Esophagus squamous epithelium (tissue), 5 donors: ENCODE data around the gene KLF6. TPM values are rescaled to one million over a fixed set of nuclear protein-coding genes. Genes with fewer than 3 reads are reported as not detected.
A peak's percentile ranks its signal among the peaks of the same experiment; 100 is the strongest.

Experiments
- DNase-seq: peaks from one replicate; lab custom pipeline; 2025; lab: John Stamatoyannopoulos, UW
- H3K27ac ChIP-seq, 4 donors: fragments of 200-600 bp; sonication (generic); one replicate each; pipeline ENCODE4 v1.5.1; 2016 to 2019; ENCODE audit warnings: mild to moderate bottlenecking in 1 of 4
- H3K27me3 ChIP-seq, 4 donors: fragments of 200-600 bp; sonication (generic); 1 replicate in 3 of 4; 2 replicates in 1 of 4; pipeline versions ENCODE4 v1.5.1 to v1.6.0; 2017 to 2021; ENCODE audit warnings: antibody characterized with exemption in 1 of 4
- H3K36me3 ChIP-seq, 3 donors: fragments of 200-600 bp; sonication (generic); one replicate each; pipeline ENCODE4 v1.5.1; 2016 to 2019
- H3K4me1 ChIP-seq, 3 donors: fragments of 200-600 bp; sonication (generic); one replicate each; pipeline ENCODE4 v1.5.1; 2017 to 2019
- H3K4me3 ChIP-seq, 4 donors: fragments of 200-600 bp; sonication (generic); 1 replicate in 3 of 4; 2 replicates in 1 of 4; pipeline ENCODE4 v1.5.1; 2016 to 2019; ENCODE audit warnings: mild to moderate bottlenecking in 2 of 4, moderate library complexity in 1 of 4
- H3K9me3 ChIP-seq, 3 donors: fragments of 200-600 bp; sonication (generic); one replicate each; pipeline ENCODE4 v1.5.1; 2016 to 2019
- CTCF ChIP-seq, 6 experiments: fragments of 450-650 bp in 4 of 6; fragments of 200-600 bp in 2 of 6; sonication (generic) in 2 of 6; IDR thresholded peaks; one replicate each; pipeline ENCODE4 v1.5.1; 2016 to 2019; ENCODE audit warnings: antibody characterized with exemption in 6 of 6, mild to moderate bottlenecking in 4 of 6, moderate library complexity in 4 of 6
- POLR2A ChIP-seq, 4 donors: fragments of 450-650 bp; IDR thresholded peaks; one replicate each; pipeline ENCODE4 v1.6.1; 2017; ENCODE audit warnings: antibody characterized with exemption in 4 of 4, mild to moderate bottlenecking in 4 of 4, moderate library complexity in 3 of 4
- WGBS, 2 donors: methylation state at CpG; one replicate each; pipeline ENCODE4 v1.1.5; 2018; 5-methylcytosine and 5-hydroxymethylcytosine counted together
- intact Hi-C: fragments of 100-400 bp; cut with DNase I; formaldehyde crosslinking; loops from one replicate; pipeline ENCODE4 v1.15.0; 2022
- total RNA-seq, 4 donors: library from RNA; depleted of rRNA; stranded (reverse); fragments of >200 nt; gene quantifications; one replicate each; pipeline ENCODE4 v1.1.0, GENCODE V29; 2016
- donor health status: DM: yes; HTN: yes; CAD: no.

Gene KLF6
- total RNA-seq, 4 donors from 2014 or later, result 39.6 to 91.2 (median 74.2) TPM

GRCh38 chr10:3805791-3806461 lies 20.9 kb upstream of the KLF6 start:
- intact Hi-C loops, result no loop called here
- Histone ChIP-seq H3K9me3 (no peaks in the 10 kb centered on the region), H3K27ac (peak overlapping the region; percentile 73 to 95 (median 92)), H3K4me3 (peak overlapping the region in 1 of 4 donors; percentile 28), H3K27me3 (no peaks in the 10 kb centered on the region), H3K4me1 (peaks cover 31 to 59% (median 38%) of the 10 kb centered on the region in 3 donors), H3K36me3 (no peaks in the 10 kb centered on the region)
- TF ChIP-seq CTCF (IDR thresholded peaks at IDR 0.05) (no peak), POLR2A (IDR thresholded peaks at IDR 0.05) (no peak)
- WGBS, 2 donors, result 38 to 47% methylated on average over 6 to 10 of the region's 10 CpGs
- no peak for DNase-seq

- Histone ChIP-seq H3K27ac (peak overlapping the region; percentile 73 to 95 (median 92)), H3K36me3 (no peaks in the 10 kb centered on the region), H3K9me3 (no peaks in the 10 kb centered on the region), H3K4me3 (peak overlapping the region in 1 of 4 donors; percentile 28), H3K27me3 (no peaks in the 10 kb centered on the region), H3K4me1 (peaks cover 29 to 52% (median 32%) of the 10 kb centered on the region in 3 donors)
- TF ChIP-seq CTCF (IDR thresholded peaks at IDR 0.05) (no peak), POLR2A (IDR thresholded peaks at IDR 0.05) (no peak)
- intact Hi-C loops, result no loop called here
- DNase-seq, result no peak
- WGBS, 2 donors, result 41 to 52% methylated on average over 7 of the region's 7 CpGs
These were observed 20.3 kb upstream of the KLF6 start for GRCh38 chr10:3805201-3805790.

GRCh38 chr10:3803927-3804741 lies 19.1 kb upstream of the KLF6 start:
- Histone ChIP-seq H3K27me3 (no peaks in the 10 kb centered on the region), H3K27ac (peak overlapping the region in 3 of 4 donors; percentile 90 to 95 (median 93)), H3K36me3 (no peaks in the 10 kb centered on the region), H3K9me3 (no peaks in the 10 kb centered on the region), H3K4me3 (no peak overlapping the region), H3K4me1 (peaks cover 19 to 41% (median 23%) of the 10 kb centered on the region in 3 donors)
- intact Hi-C loops, result no loop called here
- DNase-seq, result no peak
- TF ChIP-seq POLR2A (IDR thresholded peaks at IDR 0.05), result peak in 1 of 4 donors; percentile 19
- TF ChIP-seq CTCF (IDR thresholded peaks at IDR 0.05), result no peak
- WGBS, 2 donors, result 68 to 80% methylated on average over 12 to 13 of the region's 13 CpGs

GRCh38 chr10:3803295-3803926 lies 18.4 kb upstream of the KLF6 start:
- Histone ChIP-seq H3K4me3 (no peak overlapping the region), H3K36me3 (no peaks in the 10 kb centered on the region), H3K4me1 (peaks cover 19 to 34% (median 23%) of the 10 kb centered on the region in 3 donors), H3K9me3 (no peaks in the 10 kb centered on the region), H3K27ac (peak overlapping the region in 3 of 4 donors; percentile 12 to 95 (median 90)), H3K27me3 (no peaks in the 10 kb centered on the region)
- no peak for DNase-seq
- 60 to 70% methylated on average over 11 of the region's 11 CpGs for WGBS, 2 donors
- intact Hi-C loops, result no loop called here
- TF ChIP-seq CTCF (IDR thresholded peaks at IDR 0.05) (no peak), POLR2A (IDR thresholded peaks at IDR 0.05) (no peak)
